ENCODE data around the gene ADGRL3.

ADGRL3 gene

DNA sequence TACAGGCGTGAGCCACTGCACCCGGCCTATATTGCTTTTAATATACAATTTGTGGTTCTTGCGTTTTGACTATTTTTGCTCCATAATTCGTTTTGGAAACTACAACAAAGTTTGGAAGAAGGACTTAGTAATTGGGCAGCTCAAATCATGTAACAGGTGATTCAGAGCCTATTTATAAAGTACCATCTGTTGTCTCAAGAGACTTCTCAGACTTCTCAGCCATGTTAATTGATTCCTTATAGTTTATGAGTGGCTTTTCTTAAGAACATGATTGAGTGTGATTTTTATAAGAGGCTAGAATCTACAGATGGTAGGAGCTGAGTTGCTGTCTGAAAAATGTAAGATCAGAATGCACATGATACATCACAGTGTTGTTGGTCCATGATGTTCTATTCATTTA is 240.2 kb downstream of the ADGRL3 start:
- in situ Hi-C loops (cut with MboI; ENCODE audit: low sequenced_read_pairs, unreplicated experiment): no loop called here
- TF ChIP-seq, protein P1, sequence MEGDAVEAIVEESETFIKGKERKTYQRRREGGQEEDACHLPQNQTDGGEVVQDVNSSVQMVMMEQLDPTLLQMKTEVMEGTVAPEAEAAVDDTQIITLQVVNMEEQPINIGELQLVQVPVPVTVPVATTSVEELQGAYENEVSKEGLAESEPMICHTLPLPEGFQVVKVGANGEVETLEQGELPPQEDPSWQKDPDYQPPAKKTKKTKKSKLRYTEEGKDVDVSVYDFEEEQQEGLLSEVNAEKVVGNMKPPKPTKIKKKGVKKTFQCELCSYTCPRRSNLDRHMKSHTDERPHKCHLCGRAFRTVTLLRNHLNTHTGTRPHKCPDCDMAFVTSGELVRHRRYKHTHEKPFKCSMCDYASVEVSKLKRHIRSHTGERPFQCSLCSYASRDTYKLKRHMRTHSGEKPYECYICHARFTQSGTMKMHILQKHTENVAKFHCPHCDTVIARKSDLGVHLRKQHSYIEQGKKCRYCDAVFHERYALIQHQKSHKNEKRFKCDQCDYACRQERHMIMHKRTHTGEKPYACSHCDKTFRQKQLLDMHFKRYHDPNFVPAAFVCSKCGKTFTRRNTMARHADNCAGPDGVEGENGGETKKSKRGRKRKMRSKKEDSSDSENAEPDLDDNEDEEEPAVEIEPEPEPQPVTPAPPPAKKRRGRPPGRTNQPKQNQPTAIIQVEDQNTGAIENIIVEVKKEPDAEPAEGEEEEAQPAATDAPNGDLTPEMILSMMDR (IDR thresholded peaks at IDR 0.05; ENCODE audit: borderline replicate concordance, control extremely low read depth, extremely low read depth, insufficient read depth, missing control alignments): no peak

DNA sequence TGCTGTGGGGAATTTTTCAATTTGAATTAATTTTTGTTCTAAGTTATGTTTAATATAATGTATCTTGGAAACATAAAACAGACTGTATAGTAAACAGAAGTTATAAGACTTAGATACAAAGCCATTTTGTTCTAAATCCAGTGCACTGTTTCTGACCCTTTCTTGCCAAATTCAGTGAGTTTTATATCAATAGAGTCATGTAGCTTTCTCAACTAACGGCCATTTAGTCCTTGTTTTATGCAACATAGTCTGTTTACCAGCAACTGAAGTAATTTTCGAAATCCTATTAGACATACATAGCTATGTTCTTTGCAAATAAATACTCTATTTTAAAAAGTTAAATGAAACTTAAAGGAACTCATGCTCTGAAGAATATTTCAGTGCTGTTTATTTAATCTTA is 242.8 kb downstream of the ADGRL3 start:
- in situ Hi-C loops (cut with MboI; ENCODE audit: low sequenced_read_pairs, unreplicated experiment): no loop called here
- TF ChIP-seq, protein P1 (IDR thresholded peaks at IDR 0.05; ENCODE audit: borderline replicate concordance, control extremely low read depth, extremely low read depth, insufficient read depth, missing control alignments): no peak
- no peak for DNase-seq (ENCODE audit: low spot score)

More for the DNA sequence above, 240.2 kb downstream of the ADGRL3 start:
- no peak for DNase-seq (ENCODE audit: low spot score)

DNA sequence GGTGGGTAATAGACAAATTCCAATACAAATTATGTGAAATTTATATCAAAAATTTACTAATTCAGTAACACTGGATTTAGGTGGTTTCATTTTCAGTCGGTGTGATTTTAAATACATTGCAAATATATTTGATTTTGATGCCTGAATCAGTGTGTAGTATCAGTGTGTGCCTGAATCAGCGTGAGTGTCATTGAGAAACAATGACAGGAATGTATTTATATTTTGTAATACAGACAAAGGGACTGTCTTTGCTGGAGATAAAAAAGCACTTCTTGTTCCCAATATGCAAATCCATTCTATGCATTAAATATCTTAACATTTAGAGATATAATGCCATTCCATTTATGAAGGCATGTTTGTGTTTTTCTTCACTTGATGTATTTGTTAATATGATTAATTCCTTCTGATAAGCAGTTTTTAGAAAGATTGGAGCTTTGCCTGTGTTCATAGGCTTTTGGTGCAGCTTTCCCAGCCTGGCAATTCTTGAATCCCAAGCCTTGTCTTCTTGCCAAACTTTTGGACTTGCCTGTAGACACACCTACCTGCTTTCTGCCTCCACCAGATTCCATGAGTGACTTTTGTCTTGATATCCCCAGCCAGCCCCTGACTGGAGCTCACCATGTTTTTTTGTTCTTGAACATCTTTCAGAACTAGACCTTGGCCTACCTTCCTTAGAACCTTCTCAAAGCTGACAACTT is 243.8 kb downstream of the ADGRL3 start:
- no peak for DNase-seq (ENCODE audit: low spot score)
- TF ChIP-seq, protein P1 (IDR thresholded peaks at IDR 0.05; ENCODE audit: borderline replicate concordance, control extremely low read depth, extremely low read depth, insufficient read depth, missing control alignments): no peak

DNA sequence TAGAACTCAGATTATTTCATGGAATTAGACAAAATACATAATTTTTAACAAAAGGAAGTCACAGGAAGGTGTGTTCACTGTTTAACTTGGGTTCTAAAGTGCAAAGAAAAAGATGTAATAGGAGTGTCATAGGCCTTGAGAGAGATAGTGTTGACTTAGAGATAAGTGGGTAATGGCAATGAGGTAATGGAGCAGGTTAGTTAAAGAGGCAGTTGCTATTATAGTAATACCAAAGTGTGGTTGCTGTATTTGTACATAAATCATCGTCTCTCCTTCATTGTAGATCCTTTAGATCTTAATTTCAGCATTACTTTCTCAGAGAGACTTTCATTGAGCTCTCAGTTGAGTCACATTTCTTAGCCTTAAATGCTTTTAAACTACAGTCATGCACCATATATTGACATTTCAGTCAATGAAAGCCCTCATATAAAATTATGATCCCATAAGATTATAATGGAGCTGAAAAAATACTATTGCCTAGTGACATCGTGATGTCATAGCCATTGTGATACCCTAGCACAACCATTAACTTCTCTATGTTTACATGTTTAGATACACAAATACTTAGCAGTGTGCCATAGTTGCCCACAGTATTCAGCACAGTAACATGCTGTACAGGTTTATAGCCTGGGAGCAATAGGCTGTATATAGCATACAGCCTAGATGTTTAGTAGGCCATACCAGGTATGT is 245.4 kb downstream of the ADGRL3 start:
- in situ Hi-C loops (cut with MboI; ENCODE audit: low sequenced_read_pairs, unreplicated experiment): no loop called here
- no peak for DNase-seq (ENCODE audit: low spot score)

More for the DNA sequence above, 243.8 kb downstream of the ADGRL3 start:
- in situ Hi-C loops (cut with MboI; ENCODE audit: low sequenced_read_pairs, unreplicated experiment): no loop called here

DNA sequence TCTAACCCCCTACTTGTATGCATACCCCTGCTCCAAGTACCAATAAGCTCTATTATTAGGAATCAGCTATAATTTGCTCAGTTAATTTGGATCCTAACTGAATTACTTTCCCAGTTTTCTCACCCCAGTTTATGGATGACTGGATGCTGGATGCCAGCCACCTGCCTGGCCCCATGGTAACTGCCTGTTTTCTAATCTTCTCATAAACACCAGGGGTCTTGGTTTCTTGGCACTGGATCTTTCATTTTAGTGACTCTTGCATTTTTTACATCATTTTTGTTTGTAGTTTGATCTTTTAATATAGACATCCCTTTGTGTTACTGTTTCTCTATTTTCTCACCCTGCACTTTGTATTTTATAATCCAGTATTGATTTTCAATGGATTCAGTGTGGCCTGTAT is 246.8 kb downstream of the ADGRL3 start:
- in situ Hi-C loops (cut with MboI; ENCODE audit: low sequenced_read_pairs, unreplicated experiment): no loop called here
- DNase-seq (ENCODE audit: low spot score): no peak
- TF ChIP-seq, protein P1 (IDR thresholded peaks at IDR 0.05; ENCODE audit: borderline replicate concordance, control extremely low read depth, extremely low read depth, insufficient read depth, missing control alignments): no peak

More for the DNA sequence above, 245.4 kb downstream of the ADGRL3 start:
- TF ChIP-seq, protein P1 (IDR thresholded peaks at IDR 0.05; ENCODE audit: borderline replicate concordance, control extremely low read depth, extremely low read depth, insufficient read depth, missing control alignments): no peak

DNA sequence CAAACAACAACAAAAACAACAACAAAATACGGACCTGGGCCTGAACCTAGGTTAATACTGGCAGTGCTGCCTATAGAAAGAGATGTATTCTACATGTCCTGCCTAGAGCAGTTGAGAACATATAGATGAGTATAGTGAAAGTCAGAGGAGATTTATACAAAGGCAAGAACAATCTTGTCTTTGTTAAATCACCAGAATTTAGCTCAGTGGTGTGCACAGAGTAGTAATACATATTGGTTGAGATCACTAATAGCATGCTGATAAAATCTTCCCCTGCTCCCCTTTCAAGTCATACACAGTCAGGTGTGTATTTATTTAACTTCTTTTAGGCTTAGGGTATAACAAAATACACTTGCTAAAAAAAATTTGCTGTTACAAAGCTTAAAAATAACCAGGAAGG is 247.8 kb downstream of the ADGRL3 start:
- TF ChIP-seq, protein P1 (IDR thresholded peaks at IDR 0.05; ENCODE audit: borderline replicate concordance, control extremely low read depth, extremely low read depth, insufficient read depth, missing control alignments): no peak
- in situ Hi-C loops (cut with MboI; ENCODE audit: low sequenced_read_pairs, unreplicated experiment): no loop called here
- no peak for DNase-seq (ENCODE audit: low spot score)
